Right kidney (tissue), 1 donor: ENCODE data around the gene TNIP1.
A peak's percentile ranks its signal among the peaks of the same experiment; 100 is the strongest.

ENCODE experiments used
- DNase-seq: peaks from one replicate; pipeline ENCODE4 v3.0.0-alpha.2; 2016

TNIP1 gene

GRCh38 chr5:151106509-151106908, 25.7 kb upstream of the TNIP1 start:
- DNase-seq, result no peak

- no peak for DNase-seq
These were observed 25.2 kb upstream of the TNIP1 start for GRCh38 chr5:151106043-151106442.

DNA sequence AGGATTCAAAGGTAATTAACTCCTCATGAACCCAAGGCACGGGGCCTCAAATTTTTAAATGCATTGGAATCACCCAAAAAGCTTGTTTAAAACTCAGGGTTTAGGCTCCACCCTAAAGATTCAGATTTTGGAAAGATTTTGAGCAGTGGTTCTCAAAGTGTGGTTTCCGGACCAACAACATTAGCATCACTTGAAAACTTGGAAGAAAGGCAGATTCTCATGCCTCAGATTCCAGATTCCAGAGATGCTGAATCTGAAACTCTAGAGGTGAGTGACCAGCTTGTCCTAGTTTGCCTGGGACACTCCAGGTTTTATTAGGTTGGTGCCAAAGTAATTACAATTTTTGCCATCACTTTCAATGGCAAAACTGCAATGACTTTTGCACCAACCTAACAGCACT, 24.7 kb upstream of the TNIP1 start:
- no peak for DNase-seq

- DNase-seq, result no peak
These were observed 24.0 kb upstream of the TNIP1 start for GRCh38 chr5:151104795-151105194.

DNA sequence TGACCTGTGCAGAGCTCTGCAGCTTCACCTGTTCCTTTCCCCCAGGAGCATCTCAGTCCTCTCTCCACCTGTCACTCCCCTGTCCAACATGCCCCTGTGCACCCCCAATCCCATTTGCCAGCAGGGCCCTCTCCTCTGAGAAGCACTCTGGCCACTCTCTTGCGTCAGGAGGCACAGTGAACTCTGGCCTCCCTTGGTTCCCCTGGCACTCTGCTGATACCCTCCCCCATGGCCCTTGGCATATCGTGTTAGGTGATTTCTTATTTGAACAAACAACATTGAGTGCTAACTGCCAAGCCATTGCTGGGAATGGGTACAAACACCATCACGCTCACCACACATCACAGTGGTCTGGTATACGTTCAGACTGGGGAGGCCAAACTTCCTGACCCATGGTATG, 20.9 kb upstream of the TNIP1 start:
- DNase-seq, result no peak

DNA sequence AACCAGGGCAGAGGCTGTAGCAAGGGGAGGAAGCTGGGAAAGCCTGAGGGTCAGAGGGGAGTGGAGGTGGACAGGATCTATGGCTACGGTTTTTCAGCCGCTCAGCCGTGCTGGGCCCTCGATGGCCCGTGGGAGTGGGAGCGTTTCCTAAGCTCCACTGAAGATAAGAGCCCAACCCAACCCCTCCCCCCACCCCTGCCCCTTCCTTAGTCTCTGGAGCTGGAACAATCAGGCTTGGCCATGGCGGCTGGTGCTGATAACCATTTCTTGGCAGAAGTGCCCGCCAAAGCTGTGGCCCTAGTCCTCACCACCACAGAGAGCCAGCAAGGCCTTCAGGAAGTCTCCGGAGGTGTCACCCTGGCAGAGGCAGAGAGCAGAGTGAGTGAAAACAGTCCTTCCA, 20.3 kb upstream of the TNIP1 start:
- DNase-seq, result no peak

- DNase-seq, result no peak
These were observed 19.8 kb upstream of the TNIP1 start for GRCh38 chr5:151100681-151101080.

DNA sequence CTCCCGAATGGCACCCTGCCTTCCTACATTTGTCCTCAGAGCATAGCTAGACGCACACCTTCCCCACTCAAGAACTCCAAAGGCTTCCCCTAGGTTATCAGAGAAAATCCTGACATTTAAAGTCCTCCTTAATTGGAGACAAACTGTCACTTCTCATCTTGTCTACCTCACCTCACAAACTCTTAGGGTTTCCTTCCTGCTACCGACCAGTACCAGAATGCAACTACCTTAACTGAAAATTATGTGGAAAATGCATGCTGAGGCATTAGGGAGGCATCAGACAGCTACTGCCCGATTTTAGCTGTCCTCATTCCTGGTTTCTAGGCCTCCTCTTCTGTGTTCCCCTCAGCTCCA, 17.9 kb upstream of the TNIP1 start:
- no peak for DNase-seq

DNA sequence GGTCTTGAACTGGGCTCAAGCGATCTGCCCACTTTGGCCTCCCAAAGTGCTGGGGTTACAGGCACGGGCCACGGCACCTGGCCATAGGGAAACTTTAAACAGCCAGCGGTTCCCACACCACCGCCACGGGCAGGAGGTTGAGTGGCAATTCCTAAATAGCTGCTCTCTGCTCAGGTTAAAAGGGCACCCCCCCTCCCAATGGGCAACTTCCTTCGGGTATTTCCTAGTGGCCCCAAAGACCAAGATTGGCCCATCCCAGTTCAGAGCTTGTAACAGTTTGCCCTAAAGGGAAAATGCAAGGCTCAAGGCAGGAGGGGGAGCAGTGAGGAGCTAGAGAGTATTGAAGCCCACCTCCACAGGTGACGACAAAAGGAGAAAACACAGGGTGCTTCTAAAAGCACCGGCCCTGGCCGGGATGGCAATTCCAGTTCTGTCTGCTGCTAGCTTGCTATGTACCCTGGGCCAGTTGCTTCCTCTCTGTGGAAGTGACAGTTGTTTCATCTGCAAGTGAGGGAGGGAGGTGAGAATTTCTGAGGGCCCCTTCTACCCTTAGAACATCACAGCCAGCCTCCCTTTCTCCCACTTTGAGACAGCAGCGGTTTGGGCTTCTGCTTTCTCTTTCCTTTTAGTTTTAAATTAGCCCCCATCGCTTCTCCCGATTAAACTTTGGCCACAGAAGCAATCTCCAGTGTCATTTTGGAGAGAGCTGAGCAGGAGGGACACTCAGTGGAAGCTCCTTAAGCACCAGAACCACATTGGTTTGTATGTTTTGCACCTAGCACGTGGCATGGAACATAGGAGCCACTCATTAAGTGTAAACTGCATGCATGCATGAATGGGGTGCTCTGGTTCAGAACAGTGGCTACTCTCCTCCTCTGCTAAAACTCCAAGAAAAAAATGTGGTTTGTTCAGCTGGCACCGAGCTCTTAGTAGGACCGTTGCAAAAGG, 17.3 kb upstream of the TNIP1 start:
- DNase-seq, result no peak

- no peak for DNase-seq
These were observed 16.2 kb upstream of the TNIP1 start for GRCh38 chr5:151097061-151097460.

- DNase-seq, result peak; percentile 39
These were observed 15.2 kb upstream of the TNIP1 start for GRCh38 chr5:151096001-151096373.

GRCh38 chr5:151095341-151096000, 14.6 kb upstream of the TNIP1 start:
- DNase-seq, result peak; percentile 36

GRCh38 chr5:151094852-151095245, 14.0 kb upstream of the TNIP1 start:
- no peak for DNase-seq

- DNase-seq, result no peak
These were observed 13.4 kb upstream of the TNIP1 start for GRCh38 chr5:151094030-151094851.

DNA sequence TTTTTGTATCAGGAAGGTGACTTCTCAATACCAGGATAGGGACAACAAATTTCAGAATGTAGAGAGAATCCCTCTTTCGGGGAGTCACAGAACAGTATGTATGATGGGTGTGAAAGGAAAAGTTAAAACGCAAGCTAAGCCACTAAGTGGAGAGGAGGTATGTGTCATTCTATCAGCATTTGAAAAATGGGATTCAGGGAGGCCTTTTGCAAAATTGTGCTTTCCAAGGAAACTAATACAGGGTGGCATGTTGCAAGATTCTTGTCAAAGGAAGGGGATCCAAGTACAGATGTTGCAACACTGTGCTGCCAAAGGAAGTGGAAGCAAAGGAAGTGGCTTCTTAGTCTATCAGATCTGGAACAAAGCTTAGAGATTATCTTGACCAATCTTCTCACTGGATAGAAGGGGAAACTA, 12.6 kb upstream of the TNIP1 start:
- no peak for DNase-seq

DNA sequence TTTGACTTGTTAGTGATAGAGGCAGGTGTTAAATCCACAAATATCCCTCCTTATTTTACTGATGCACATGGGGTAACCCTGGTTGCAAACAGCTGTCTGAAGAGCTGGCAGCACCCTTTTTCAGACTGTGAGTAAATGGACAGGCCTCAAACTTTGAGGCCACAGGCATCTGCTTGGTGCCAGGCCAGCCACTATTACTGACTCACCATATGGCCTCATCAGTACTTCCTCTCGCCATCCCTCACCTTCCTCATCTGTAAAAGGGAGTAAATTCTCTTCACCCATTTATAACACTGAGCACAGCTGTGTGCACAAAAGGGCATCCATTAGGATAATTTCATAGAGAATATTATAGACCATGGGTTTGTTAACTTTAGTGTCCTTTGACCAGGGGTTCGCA, 11.9 kb upstream of the TNIP1 start:
- no peak for DNase-seq

DNA sequence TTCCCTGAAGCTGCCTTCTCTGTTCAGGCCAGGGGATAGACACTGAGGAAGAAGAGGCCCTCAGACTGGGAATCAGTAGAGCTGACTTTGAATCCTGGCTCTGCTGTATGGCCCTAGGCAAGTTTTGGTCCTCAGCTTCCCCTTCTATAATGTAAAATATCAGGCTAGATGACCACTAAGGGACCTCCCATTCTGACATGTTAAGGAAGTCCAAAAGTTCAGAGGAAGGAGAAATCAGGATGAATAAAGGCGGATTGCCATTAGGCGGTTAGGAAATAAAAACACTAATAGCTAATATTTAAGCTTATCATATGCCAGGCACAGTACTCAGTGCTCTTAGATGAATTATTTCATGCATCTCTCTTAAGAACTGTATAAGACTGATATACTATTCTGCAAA, 8.9 kb upstream of the TNIP1 start:
- no peak for DNase-seq

DNA sequence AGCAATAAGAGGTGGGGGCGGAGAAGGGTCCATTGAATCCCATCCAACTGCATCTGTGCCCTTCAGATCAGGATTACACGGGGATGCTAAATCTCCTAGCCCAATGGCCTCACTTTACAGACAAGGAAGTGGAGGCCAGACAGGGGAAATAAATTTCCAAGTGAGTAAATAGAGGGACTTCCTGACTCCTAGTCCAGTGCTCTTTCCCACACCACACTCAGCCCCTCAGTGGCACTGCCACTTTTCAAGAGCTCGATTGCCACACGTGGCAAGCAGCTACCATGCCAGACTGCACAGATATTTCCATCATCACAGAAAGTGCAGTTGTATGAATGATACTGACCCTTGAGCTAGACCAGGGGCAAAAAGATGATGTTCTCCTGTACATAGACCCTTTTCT, 8.2 kb upstream of the TNIP1 start:
- no peak for DNase-seq

GRCh38 chr5:151087486-151087885, 6.7 kb upstream of the TNIP1 start:
- no peak for DNase-seq

DNA sequence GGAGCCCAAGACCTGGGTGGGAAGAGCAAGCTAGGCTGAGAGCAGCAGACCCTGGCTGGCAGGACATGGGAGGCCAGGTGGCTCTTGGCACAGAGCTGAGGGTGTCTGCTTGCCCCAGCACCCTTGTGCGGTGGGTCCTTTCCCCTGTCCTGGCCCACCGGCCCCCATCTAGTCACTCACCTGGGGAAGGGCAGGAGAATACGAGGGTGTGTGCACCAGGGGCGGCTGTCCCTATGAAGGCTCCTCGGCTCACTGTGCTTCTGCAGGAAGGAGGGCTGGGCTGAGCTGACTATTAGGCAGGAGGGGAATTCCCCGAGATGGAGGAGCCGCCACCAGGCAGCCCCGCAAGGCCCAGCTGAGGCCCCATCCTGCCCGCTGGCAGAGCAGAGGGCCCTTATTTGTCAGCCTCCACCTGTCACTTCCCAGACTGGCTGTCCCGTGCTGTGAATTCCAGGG, 6.1 kb upstream of the TNIP1 start:
- DNase-seq, result no peak

DNA sequence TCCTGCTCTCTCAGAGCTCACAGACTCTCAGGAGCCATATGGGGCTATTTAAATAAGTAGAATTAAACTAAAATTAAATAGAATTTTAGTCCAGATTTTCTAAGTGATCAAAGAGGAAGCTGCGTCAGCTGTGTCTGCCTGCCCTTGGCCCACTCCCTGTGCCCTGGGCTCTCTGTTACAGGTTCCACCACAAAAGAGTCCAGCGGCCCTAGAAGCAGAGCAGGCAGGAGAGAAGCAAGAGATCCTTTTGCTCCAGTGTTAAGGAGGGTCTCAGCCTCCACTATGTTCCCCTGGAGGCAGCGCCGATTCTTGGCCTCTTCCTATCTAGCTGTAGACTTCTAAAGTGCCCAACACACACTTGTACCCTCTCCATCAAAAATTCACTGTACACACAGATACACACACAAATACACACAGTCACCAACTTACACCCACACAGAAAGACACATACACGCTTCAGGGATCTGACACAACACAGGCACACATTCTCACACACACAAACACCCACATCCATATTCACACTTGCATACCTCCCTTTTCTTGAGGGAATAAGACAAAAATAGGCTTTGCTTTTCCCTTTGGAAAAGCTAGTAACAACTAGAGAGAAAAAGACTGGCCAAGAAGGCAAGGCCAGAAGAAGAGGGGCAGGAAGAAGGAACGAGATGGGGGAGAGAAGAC, 5.5 kb upstream of the TNIP1 start:
- no peak for DNase-seq

GRCh38 chr5:151085517-151086041, 4.7 kb upstream of the TNIP1 start:
- DNase-seq, result no peak
